Measurements from ENCODE around the gene DENND1B. TPM values are rescaled to one million over a fixed set of nuclear protein-coding genes. Genes with fewer than 3 reads are reported as not detected.

DENND1B gene
- total and polyA plus RNA-seq, 9 of the 15 experiments (the other 6 are each of a cell fraction or from before 2014, with no cell fraction given), result 2.1 to 12.1 (median 7.5) TPM

GRCh38 chr1:197688233-197688632 lies 87.0 kb downstream of the DENND1B start:
- intact Hi-C loops (cut with micrococcal nuclease) (no loop called here), in situ Hi-C loops (cut with MboI) (no loop called here)
- Histone ChIP-seq H3K9me3 (replicated peaks; ENCODE audit: control insufficient read depth, insufficient read depth, low read depth, low read length) (no peaks in the 10 kb centered on the region; the same call in 1 of the 2 replicates), H3K27ac (ENCODE audit: extremely low read depth, low read depth, low read length) (no peak overlapping the region), H3K4me3 (no peak overlapping the region), H3K27me3 (ENCODE audit: control insufficient read depth in 2 of 2, insufficient read depth in 2 of 2, low read length in 2 of 2) (no peaks in the 10 kb centered on the region), H3K4me2 (ENCODE audit: insufficient read depth, low read length) (no peak overlapping the region), H3K79me2 (ENCODE audit: control insufficient read depth, insufficient read depth, low read length) (no peaks in the 10 kb centered on the region), H3K4me1 (replicated peaks in 1 of 2; ENCODE audit: control insufficient read depth in 2 of 2, insufficient read depth in 2 of 2, low read length in 2 of 2) (no peaks in the 10 kb centered on the region), H3K9ac (ENCODE audit: insufficient read depth in 1 of 2, low read depth in 2 of 2, low read length in 2 of 2) (no peak overlapping the region), H4K20me1 (replicated peaks; ENCODE audit: control insufficient read depth, insufficient read depth, low read length) (no peaks in the 10 kb centered on the region), H2AFZ (ENCODE audit: low read depth, low read length) (no peak overlapping the region), H3K36me3 (ENCODE audit: control insufficient read depth, insufficient read depth, low read length) (peaks cover 3% of the 10 kb centered on the region; the same call in 1 of the 3 replicates), H3K9me1 (ENCODE audit: control insufficient read depth, insufficient read depth, low read length) (no peaks in the 10 kb centered on the region)
- TF ChIP-seq GTF2F1 (IDR thresholded peaks at IDR 0.05; ENCODE audit: low read depth, low read length) (no peak), ZNF717 (CRISPR knock-in tag; IDR thresholded peaks at IDR 0.05) (no peak), SUPT5H (IDR thresholded peaks at IDR 0.05) (no peak), ZNF511 (CRISPR knock-in tag; IDR thresholded peaks at IDR 0.05) (no peak), ZNF436 (CRISPR knock-in tag; IDR thresholded peaks at IDR 0.05) (no peak), CBX3 (IDR thresholded peaks at IDR 0.05; ENCODE audit: borderline replicate concordance in 1 of 2, low read length in 2 of 2) (peak in 1 of 2 experiments; percentile 39; a peak in 1 of 3 replicates), NFIC (IDR thresholded peaks at IDR 0.05) (no peak), RBM25 (IDR thresholded peaks at IDR 0.05; ENCODE audit: low read depth, low read length, severe bottlenecking) (peak; percentile 83), ARNT (IDR thresholded peaks at IDR 0.05) (0 out of 4 replicates have a peak, but pooled peaks of 1 of the 2 experiments have one; percentile 22), RCOR1 (IDR thresholded peaks at IDR 0.05; ENCODE audit: borderline replicate concordance in 1 of 2, low read depth in 2 of 2, low read length in 2 of 2) (0 out of 4 replicates have a peak, but pooled peaks of 1 of the 2 experiments have one; percentile 29), NR4A1 (CRISPR knock-in tag; IDR thresholded peaks at IDR 0.05) (no peak), NR4A1 (tag; IDR thresholded peaks at IDR 0.05) (no peak), TRIM28 (IDR thresholded peaks at IDR 0.05) (peak; percentile 63; the same call in 1 of the 2 replicates), ZBTB2 (IDR thresholded peaks at IDR 0.05) (no peak), TRIM24 (IDR thresholded peaks at IDR 0.05) (no peak), ZNF76 (CRISPR knock-in tag; IDR thresholded peaks at IDR 0.05; ENCODE audit: borderline replicate concordance) (no peak)
- no peak for FAIRE-seq
- ATAC-seq, result no peak
- ChIA-PET CTCF (ENCODE audit: low intra/inter-chr PET ratio) (no interaction called here), POLR2A (interaction anchor here (0.6 kb wide), 1 partner anchor 10 kb away, joined by 3 read pairs; no protein-coding TSS in a partner anchor)
- 100% methylated on average over 1 of the region's 1 CpG for WGBS (ENCODE audit: insufficient coverage, low coverage, missing lambda C conversion rate)
- no TSS peak for BruUV-seq (replicated peaks)
- no peak for DNase-seq (ENCODE audit: extremely low read depth in 1 of 4, low spot score in 3 of 4)
